GM18520 (cell line): ENCODE measurements around the gene OSM.
"Not testable (repeated sequence)": the region's sequence is repeated elsewhere in the genome, so short reads cannot be mapped to it uniquely, and the experiment has no call there.

Experiments used
- ATAC-seq: cut with Tn5 transposase; IDR thresholded peaks from one replicate; pipeline ENCODE4 v1.9.1; 2021; ENCODE audit not compliant: unreplicated experiment

Gene OSM

GRCh38 chr22:30230330-30230729 lies 36.3 kb downstream of the OSM start:
- ATAC-seq = no peak

DNA sequence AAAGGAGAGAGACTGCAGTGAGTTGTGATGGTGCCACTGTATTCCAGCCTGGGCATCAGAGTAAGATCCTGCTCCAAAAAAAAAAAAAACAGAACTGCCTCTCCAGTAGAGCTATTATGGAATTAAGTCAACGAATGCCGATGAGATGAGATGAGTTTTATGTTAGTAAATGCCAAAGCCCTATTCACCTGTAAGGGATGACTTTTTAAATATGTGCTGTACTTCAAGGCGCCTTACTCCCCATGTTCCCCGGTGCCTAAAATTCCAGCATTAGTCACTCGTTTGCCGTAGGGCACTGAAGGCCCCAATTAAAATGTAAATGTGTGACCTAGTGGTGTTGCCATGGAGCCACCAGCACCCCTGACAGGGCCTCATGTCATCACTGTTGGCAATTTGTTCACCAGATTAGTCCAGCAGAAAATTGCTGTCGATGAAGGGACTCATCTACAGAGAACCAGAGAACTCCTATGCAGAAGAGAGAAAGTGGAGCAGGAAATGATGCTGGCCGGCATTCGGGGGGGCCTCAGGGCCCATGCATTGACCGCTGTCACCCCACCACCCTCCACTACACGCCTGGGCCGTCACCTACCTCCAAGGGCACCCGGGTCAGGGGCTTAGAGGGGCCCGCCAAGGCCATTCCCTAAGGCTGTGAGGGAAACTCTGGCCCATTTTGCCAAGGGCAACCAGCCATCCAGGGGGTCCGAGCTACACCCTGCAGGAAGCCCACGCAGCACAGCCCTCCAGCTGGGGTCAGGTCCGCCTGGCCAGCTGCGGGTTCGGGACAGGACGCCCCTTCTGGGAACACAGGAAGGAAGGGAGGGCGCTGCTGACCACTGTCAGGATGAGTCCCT lies 37.9 kb downstream of the OSM start:
- no peak for ATAC-seq

DNA sequence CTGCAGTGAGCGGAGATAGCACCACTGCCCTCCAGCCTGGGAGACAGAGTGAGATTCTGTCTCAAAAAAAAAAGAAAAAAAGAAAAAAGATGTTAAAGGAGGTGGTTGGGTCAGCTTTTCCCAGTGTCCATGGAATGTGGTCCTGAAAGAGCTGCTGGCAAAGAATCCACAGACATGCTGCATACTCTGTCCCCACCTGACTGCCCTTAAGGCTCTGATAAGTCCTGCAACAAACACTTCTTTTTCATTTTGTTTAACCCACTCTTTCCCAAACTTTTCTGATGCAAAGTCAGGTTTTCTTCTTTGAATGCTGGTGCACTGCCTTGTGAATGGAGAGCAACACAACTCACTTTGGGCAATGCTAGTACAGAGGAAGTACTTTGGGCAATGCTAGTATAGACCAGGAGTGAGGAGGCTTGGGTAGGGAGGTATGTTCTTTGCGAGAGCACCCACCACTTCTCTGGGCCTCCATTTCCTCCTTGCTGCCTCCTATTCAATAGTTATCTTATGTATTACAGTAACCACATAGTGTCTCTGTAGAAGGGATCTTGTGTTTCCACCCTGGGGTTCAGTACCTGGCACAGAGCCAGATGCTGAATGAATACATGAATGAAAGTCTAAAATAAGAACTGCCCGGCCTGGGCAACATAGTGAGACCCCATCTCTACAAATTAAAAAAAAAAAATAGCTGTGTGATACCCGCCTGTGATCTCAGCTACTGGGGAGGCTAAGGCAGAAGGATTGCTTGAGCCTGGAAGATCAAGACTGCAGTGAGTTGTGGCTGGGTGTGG lies 39.0 kb downstream of the OSM start:
- ATAC-seq = no peak

DNA sequence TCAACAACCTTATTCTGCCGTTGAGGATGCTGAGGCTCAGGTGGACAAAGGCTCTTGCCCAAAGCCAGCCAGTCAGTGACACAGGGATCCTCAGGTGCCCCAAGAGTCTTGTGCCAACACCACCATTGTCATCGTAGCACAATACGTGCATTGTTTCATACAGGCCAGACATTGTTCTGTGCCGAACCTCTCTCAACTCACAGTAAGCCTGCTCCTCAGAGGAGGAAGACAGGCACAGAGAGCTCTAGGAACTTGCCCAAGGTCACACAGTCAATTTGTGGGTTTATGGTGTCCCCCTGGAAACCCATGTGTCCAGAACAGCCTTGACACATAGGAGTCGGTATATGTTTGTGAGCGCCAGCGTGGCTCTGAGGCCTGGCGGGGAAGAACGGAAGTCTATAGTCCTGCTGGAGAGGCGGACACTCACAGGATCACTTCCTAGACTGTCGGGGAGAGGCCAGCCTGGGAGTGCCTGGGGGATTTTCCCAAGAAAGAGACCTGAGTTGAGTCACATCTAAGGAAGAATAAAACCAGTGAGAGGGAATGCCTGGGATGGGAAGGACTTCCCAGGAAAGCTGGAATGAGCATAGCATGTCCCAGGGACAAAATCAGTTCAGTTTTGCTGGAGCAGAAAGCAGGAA lies 40.3 kb downstream of the OSM start:
- no peak for ATAC-seq

DNA sequence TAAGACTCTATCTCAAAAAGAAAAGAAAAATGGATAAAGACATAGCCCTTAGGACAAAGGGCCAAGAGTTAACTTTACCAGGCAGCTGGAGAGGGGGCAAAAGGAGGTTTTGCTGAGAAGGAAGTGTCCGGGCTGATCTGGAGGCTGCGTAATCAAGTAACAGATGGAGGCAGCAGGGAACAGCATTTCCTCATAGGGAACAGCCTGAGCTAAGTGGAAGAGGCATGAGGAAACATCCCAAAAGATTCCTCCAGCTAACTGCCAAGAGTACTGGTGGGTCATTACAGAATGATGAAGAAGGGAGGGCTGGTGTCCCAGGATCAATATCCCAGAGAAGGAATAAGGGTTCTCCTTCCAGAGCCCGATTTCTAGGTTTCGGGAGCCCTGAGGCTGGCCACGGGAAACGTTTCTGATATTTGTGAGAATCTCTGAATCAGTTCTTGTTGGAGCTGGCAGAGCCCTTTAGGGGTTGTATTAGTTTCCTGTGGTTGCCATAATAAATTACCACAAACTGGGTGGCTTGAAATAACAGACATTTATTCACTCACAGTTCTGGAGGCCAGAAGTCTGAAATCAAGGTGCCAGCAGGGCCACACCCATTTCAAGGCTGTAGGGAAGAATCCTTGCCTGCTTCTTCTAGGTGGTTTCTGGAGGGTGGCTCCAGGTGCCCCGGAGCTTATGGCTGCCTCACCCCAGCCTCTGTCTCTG lies 41.3 kb downstream of the OSM start:
- ATAC-seq = no peak

GRCh38 chr22:30224161-30224857 lies 42.3 kb downstream of the OSM start:
- no peak for ATAC-seq

DNA sequence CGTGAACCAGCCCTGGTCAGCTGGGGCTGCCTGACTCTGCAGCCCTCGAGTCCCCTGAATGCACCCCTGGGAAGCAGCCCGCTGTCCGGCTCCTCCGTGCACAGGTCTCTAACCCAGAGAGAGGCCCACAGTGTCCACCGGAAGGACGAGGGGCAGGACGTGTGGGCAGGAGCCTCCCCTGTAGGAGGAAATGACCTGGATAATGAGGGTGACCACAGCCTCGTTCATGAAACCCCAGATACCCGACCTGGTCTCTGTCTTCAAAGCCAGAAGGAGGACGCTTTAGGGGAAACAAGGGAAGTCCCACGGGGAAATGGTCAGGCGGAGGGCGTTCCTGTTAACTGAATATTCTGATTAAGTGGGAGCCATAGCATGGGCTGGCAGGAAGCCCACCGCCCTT lies 43.3 kb downstream of the OSM start:
- no peak for ATAC-seq

- no peak for ATAC-seq
Measured at GRCh38 chr22:30222321-30222720, 44.3 kb downstream of the OSM start.

GRCh38 chr22:30221121-30221992 lies 45.3 kb downstream of the OSM start:
- ATAC-seq = no peak

DNA sequence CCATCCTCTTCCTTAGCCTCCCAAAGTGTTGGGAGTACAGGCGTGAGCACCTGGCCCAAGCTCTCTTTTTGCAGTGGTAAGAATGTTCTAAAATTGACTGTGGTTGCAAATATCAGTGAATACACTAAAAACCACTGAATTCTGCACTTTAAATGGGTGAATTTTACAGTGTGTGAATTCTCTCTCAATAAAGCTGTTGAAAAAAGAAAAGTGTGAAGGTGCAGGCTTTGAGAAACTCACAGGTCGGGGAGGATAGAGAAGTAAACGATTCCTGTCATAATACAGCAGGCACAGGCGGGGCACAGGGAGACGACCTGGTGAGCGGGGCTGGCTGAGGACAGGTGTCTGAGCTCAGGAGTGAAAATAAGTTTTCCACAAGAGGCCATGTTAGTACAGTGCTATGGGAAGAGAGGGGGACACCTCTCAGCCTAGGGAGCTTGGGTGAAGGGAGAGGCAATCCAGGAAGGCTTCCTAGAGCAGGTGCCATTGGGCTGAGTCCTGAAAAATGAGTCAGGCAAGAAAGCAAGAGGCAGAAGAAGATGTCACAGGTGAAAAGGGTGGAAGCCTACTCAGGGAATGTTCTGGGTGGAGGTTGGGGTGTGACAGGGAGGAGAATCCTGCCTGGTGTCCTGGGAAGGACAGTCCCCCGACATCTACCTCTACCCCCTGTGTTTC lies 46.2 kb downstream of the OSM start:
- ATAC-seq = no peak

- ATAC-seq = no peak
Measured at GRCh38 chr22:30219668-30220278, 46.9 kb downstream of the OSM start.

GRCh38 chr22:30219049-30219654 lies 47.5 kb downstream of the OSM start:
- no peak for ATAC-seq

DNA sequence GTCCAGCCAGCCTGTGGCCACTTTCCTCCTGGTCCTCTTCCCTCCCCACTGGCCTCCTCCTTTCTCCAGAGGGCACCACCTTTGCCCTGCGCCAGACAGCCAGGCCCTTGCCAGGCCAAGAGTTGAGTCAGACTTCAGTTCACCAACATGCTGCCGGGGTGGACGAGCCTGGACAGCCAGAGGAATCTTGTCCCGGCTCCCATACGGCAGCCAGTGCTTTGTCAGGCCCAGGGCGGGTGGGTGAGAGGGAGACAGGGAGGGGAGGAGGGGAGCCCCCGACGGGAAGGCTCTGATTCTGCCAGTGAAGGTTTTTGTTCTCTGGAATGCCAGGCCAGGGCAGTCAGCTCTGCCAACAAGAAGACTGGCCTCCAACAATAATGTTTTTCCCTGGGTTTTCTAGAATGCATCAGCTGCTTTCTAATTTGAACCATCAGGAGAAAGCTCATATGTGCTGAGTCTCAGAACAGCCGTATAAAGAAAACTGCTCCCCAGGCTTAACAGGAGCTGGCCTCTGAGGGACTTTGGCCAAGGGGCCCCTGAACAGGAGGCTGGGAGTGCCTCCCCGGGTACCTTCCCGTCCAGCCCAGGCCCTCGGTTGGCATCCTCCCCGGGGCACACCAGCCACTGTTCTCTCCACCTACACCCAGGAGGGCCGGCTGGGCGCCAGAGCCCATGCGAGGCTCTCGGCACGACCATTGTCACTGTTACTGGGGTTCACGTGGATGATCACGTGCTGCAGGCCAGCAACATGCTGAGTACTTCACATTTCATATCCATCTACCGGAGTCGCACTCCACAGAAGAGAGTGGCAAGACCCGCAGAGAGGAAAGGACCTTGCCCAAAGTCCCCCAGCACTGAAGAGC lies 48.7 kb downstream of the OSM start:
- no peak for ATAC-seq

- no peak for ATAC-seq
Measured at GRCh38 chr22:30216710-30217109, 49.9 kb downstream of the OSM start.

- not testable (repeated sequence) for ATAC-seq
Measured at GRCh38 chr22:30216272-30216671, 50.4 kb downstream of the OSM start.

DNA sequence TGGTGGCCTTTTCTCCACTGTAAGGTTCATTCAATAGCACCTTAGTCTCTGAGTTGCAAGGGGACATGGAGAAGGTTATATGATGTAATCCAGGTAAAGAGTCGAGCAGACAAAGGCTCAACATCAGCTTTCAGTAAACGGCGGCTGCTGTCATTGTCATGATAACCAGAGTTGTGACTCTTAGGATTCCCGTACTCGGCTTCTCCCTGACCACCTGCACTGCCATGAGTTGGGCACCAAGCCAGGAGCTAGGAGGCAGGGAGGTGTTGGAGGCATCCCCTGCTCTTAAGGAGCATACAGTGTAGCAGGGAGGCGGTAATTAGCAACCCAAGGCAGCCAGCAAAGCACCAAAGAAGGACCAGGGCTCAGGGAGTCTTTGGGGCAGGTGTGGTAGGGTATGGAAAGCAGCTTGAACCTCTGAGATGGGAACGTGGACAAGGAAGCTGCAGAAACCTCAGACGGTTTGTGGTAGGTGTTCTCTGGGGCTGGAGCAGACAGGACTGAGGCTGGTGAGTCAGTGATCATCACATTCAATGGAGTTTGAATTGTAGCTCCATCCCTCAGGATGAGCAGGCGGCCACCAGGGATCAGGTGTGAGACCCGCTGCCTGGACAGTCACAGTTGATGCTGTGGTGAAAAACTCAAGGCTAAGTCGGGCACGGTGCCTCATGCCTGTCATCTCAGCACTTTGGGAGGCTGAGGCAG lies 51.8 kb downstream of the OSM start:
- no peak for ATAC-seq

DNA sequence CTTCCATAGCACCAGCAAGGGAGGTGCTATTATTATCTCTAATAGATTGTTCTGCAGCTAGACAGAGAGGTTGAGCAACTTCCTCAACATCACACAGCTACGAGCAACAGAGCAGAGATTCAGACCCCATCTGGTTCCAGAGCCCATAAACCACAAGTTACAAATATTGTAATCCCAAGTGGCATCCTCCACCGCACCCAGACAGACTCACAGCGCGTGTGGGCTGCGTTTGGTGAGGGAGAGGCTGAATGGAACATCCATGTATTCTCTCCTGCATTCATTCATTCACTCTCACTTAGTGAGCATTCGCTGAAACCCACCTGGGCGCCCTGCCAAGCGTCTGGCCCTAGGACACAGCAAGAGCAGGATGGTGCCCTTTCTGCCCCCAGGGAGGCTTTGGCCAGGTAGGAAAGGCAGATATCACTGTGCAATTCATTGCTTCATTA lies 53.6 kb downstream of the OSM start:
- no peak for ATAC-seq
